ENCODE measurements around the gene EIF2S1. TPM values are rescaled to one million over a fixed set of nuclear protein-coding genes. Genes with fewer than 3 reads are reported as not detected.

EIF2S1 gene
- total and polyA plus RNA-seq, 11 donors: 37.6 to 232 (median 91.7) TPM

DNA sequence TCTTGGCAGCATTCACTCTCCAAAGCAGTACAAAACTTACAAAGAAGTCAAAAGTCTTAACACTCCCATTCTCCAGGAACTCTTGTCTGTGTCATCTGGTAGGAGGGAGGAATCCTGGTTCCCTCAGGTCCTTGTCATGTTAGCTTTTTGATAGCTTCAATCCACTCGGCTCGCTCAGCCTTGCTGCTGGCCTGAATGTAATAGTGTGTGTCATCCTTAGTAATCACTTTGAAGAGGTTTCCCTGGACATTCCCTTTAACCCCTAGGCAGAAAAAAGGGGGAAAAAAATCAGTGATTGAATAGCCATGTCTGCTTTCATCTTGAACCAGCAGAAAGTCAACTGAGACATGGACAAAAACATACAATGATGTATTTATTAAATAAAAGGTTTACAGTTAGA lies 27.1 kb downstream of the EIF2S1 start:
- intact Hi-C loops (cut with DNase I): no loop called here
- no peak for DNase-seq
- no peak for ATAC-seq
- Histone ChIP-seq H3K4me3 (no peak overlapping the region), H3K4me1 (peaks cover 0 to 12% (median 0%) of the 10 kb centered on the region in 12 donors), H3K27ac (no peak overlapping the region), H3K9me3 (no peaks in the 10 kb centered on the region), H3K27me3 (no peaks in the 10 kb centered on the region), H3K36me3 (peaks cover 0 to 56% (median 46%) of the 10 kb centered on the region in 9 donors)
- TF ChIP-seq, protein P1, sequence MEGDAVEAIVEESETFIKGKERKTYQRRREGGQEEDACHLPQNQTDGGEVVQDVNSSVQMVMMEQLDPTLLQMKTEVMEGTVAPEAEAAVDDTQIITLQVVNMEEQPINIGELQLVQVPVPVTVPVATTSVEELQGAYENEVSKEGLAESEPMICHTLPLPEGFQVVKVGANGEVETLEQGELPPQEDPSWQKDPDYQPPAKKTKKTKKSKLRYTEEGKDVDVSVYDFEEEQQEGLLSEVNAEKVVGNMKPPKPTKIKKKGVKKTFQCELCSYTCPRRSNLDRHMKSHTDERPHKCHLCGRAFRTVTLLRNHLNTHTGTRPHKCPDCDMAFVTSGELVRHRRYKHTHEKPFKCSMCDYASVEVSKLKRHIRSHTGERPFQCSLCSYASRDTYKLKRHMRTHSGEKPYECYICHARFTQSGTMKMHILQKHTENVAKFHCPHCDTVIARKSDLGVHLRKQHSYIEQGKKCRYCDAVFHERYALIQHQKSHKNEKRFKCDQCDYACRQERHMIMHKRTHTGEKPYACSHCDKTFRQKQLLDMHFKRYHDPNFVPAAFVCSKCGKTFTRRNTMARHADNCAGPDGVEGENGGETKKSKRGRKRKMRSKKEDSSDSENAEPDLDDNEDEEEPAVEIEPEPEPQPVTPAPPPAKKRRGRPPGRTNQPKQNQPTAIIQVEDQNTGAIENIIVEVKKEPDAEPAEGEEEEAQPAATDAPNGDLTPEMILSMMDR (IDR thresholded peaks at IDR 0.05): no peak
- TF ChIP-seq POLR2A (IDR thresholded peaks at IDR 0.05): no peak
- WGBS, 4 donors: 72 to 91% (median 81%) methylated on average over 2 of the region's 2 CpGs

DNA sequence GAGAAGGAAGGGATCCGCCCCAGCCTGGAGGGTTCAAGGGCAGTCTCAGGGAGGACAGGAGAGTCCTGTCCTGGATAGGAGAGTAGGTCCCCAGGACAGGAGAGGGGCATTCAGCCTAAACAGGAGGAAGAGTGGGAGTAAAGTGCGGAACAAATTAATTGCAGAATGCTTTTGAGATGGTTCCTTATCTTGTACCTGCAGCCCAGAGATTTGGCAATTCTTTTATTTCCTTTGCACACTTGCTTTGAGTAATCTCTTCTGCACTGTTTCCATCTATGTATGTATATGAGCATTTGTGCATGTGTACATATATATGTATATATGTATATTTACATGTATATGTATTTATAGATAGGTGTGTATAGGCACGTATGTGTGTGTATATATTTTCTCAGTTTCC lies 29.1 kb downstream of the EIF2S1 start:
- H3K27me3 ChIP-seq: no peaks in the 10 kb centered on the region
- no peak overlapping the region for H3K4me3 ChIP-seq
- H3K36me3 ChIP-seq: peaks cover 0 to 35% (median 25%) of the 10 kb centered on the region in 9 donors
- intact Hi-C loops (cut with DNase I): no loop called here
- H3K4me1 ChIP-seq: peaks cover 0 to 12% (median 0%) of the 10 kb centered on the region in 12 donors
- DNase-seq (no peak), ATAC-seq (no peak)
- WGBS, 4 donors: 90 to 92% (median 91%) methylated on average over 3 of the region's 3 CpGs
- H3K27ac ChIP-seq: no peak overlapping the region
- TF ChIP-seq, protein P1 (IDR thresholded peaks at IDR 0.05): no peak
- no peak for TF ChIP-seq POLR2A (IDR thresholded peaks at IDR 0.05)
- H3K9me3 ChIP-seq: no peaks in the 10 kb centered on the region

DNA sequence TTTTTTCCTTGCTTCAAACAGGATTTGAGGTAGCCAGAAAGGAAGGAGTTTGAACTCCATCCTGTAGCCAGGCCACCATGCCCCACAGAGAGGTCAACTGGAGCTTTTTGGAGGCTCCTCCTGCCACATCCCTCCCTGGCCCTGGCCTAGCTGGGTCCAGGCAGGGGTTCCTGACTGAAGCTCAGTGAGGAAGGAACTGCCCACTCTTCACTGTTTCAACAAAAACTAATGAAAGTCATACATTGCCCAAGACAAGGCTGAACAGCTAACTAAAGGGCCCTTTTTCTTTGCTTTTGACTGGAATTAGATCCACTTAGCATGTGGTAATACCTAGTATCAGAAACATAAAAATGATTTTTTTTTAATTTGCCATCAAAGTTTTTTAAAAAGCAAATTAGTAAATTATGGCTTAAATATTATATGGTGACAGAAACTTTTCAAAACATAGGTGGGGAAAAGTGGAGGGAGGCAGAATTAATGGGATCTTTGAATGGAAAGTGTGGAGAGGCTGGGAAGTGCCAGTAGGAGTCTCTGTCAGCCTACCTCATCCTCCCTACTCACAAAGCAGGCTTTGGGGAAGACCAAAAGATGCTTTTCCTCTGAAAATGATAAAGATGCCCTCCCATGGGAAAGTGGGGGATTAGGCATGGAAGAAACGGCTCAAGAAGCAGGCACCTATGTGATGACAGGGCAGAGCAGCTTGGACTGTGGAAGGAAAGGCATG lies 29.8 kb downstream of the EIF2S1 start:
- H3K4me1 ChIP-seq: peaks cover 0 to 5% (median 0%) of the 10 kb centered on the region in 12 donors
- 40 to 62% (median 46%) methylated on average over 1 of the region's 1 CpG for WGBS, 4 donors
- H3K27me3 ChIP-seq: no peaks in the 10 kb centered on the region
- intact Hi-C loops (cut with DNase I): no loop called here
- peaks cover 0 to 28% (median 18%) of the 10 kb centered on the region in 9 donors for H3K36me3 ChIP-seq
- no peaks in the 10 kb centered on the region for H3K9me3 ChIP-seq
- no peak overlapping the region for H3K4me3 ChIP-seq
- no peak for DNase-seq
- TF ChIP-seq, protein P1 (IDR thresholded peaks at IDR 0.05): no peak
- no peak for TF ChIP-seq POLR2A (IDR thresholded peaks at IDR 0.05)
- no peak overlapping the region for H3K27ac ChIP-seq
- no peak for ATAC-seq

DNA sequence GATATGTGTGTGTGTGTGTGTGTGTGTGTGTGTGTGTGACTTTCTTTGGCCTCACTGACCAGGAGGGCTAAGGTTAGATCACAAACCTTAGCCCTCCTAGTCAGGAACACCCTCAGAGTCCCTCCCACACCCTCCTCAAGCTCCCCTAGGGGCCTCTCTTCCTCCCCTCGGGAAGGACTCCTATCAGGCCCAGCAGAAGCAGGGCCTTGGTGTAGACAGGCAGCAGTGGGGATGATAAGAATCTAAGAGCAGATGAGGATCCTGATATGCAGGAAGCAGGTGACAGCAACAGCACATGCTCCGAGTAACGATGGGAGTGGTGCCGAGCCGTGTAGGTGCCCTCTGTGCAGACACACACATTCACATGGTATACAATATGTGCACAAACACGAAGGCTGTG lies 31.1 kb downstream of the EIF2S1 start:
- TF ChIP-seq POLR2A (IDR thresholded peaks at IDR 0.05): no peak
- TF ChIP-seq, protein P1 (IDR thresholded peaks at IDR 0.05): no peak
- Histone ChIP-seq H3K4me1 (no peaks in the 10 kb centered on the region), H3K4me3 (no peak overlapping the region), H3K27ac (no peak overlapping the region), H3K36me3 (peaks cover 0 to 15% (median 7%) of the 10 kb centered on the region in 9 donors), H3K27me3 (no peaks in the 10 kb centered on the region), H3K9me3 (no peaks in the 10 kb centered on the region)
- no peak for DNase-seq
- 70 to 77% (median 75%) methylated on average over 6 of the region's 6 CpGs for WGBS, 4 donors
- intact Hi-C loops (cut with DNase I): no loop called here
- no peak for ATAC-seq

Data from heart left ventricle (tissue), 16 donors.